ENCODE measurements around the gene ERAL1. TPM values are rescaled to one million over a fixed set of nuclear protein-coding genes. Genes with fewer than 3 reads are reported as not detected.

Gene ERAL1
- polyA plus RNA-seq, 1 donor (not counting 4 experiments of a cell fraction or from before 2014, with no cell fraction given) = 46.5 TPM

DNA sequence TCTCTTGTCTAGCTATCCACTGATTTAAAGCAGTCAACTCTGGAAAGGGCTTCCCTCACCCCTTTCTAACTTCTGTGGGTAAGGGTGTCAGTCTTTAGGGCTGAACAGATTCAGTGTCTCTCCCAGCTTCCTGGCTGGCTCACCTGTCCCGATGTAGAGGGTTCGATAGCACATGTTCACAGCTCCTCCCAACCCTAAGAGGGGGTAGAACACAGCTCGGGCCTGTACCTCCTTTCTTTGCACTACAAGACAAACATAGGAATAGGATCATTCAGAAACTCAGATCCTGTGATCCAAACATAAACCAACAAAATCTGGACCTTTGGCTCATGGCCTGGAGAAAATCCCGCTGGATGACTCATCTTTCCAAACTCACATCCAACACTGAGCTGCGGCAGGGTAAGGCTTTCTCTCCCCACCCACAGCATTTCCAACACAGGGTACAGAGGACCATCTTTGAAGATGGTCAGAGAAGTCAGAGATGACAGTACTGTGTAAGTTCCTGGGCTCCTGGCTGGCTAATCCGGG, 53.9 kb downstream of the ERAL1 start:
- Histone ChIP-seq H3K4me1 (ENCODE audit: control insufficient read depth, extremely low read depth, insufficient read depth, low read length) (peaks cover 25% of the 10 kb centered on the region), H3K79me2 (ENCODE audit: control insufficient read depth, insufficient read depth, low read length) (no peaks in the 10 kb centered on the region), H3K4me2 (ENCODE audit: control insufficient read depth, extremely low read depth, insufficient read depth, low read depth, low read length) (no peak overlapping the region), H3K9me1 (ENCODE audit: control insufficient read depth, extremely low read depth, insufficient read depth, low read length) (no peaks in the 10 kb centered on the region), H4K20me1 (ENCODE audit: control insufficient read depth, extremely low read depth, insufficient read depth, low read length) (no peaks in the 10 kb centered on the region), H3K27ac (ENCODE audit: control insufficient read depth, insufficient read depth, low read length) (no peak overlapping the region), H3K36me3 (ENCODE audit: control insufficient read depth in 2 of 2, extremely low read depth in 1 of 2, insufficient read depth in 2 of 2, low read length in 2 of 2) (peaks cover 48 to 54% of the 10 kb centered on the region in 2 experiments), H2AFZ (ENCODE audit: control insufficient read depth, low read length) (no peak overlapping the region), H3K9ac (ENCODE audit: control insufficient read depth, extremely low read depth, insufficient read depth, low read length) (no peak overlapping the region), H3K9me3 (ENCODE audit: control insufficient read depth, low read depth, low read length) (no peaks in the 10 kb centered on the region), H3K27me3 (ENCODE audit: control insufficient read depth, extremely low read depth, insufficient read depth, low read length) (no peaks in the 10 kb centered on the region), H3K4me3 (ENCODE audit: control insufficient read depth in 2 of 3, extremely low read depth in 1 of 3, insufficient read depth in 2 of 3, low read depth in 1 of 3, low read length in 3 of 3) (no peak overlapping the region)
- no peak for DNase-seq (ENCODE audit: low read depth, low spot score)
- dilution Hi-C loops (cut with MboI; ENCODE audit: extremely low pct_ligation_motif_present, low sequenced_read_pairs) = no loop called here
- TF ChIP-seq EZH2 (IDR thresholded peaks at IDR 0.05; ENCODE audit: low read length) (no peak), CTCF (optimal IDR thresholded peaks at IDR 0.05 in 1 of 3, IDR thresholded peaks at IDR 0.05 in 1 of 3, conservative IDR thresholded peaks at IDR 0.05 in 1 of 3; ENCODE audit: extremely low read depth in 1 of 3, insufficient read depth in 2 of 3, low read length in 3 of 3) (no peak)
- peak; percentile 81 for FAIRE-seq

- no peak overlapping the region for H2AFZ ChIP-seq (ENCODE audit: control insufficient read depth, low read length)
- H3K9me3 ChIP-seq (ENCODE audit: control insufficient read depth, low read depth, low read length) = peaks cover 6% of the 10 kb centered on the region
- H3K9ac ChIP-seq (ENCODE audit: control insufficient read depth, extremely low read depth, insufficient read depth, low read length) = no peak overlapping the region
- no peak for DNase-seq (ENCODE audit: low read depth, low spot score)
- peaks cover 56 to 65% of the 10 kb centered on the region in 2 experiments for H3K36me3 ChIP-seq (ENCODE audit: control insufficient read depth in 2 of 2, extremely low read depth in 1 of 2, insufficient read depth in 2 of 2, low read length in 2 of 2)
- H3K27ac ChIP-seq (ENCODE audit: control insufficient read depth, insufficient read depth, low read length) = no peak overlapping the region
- TF ChIP-seq CTCF (optimal IDR thresholded peaks at IDR 0.05 in 1 of 3, IDR thresholded peaks at IDR 0.05 in 1 of 3, conservative IDR thresholded peaks at IDR 0.05 in 1 of 3; ENCODE audit: extremely low read depth in 1 of 3, insufficient read depth in 2 of 3, low read length in 3 of 3) (no peak), EZH2 (IDR thresholded peaks at IDR 0.05; ENCODE audit: low read length) (no peak)
- H3K9me1 ChIP-seq (ENCODE audit: control insufficient read depth, extremely low read depth, insufficient read depth, low read length) = no peaks in the 10 kb centered on the region
- no peaks in the 10 kb centered on the region for H3K79me2 ChIP-seq (ENCODE audit: control insufficient read depth, insufficient read depth, low read length)
- dilution Hi-C loops (cut with MboI; ENCODE audit: extremely low pct_ligation_motif_present, low sequenced_read_pairs) = no loop called here
- no peaks in the 10 kb centered on the region for H3K27me3 ChIP-seq (ENCODE audit: control insufficient read depth, extremely low read depth, insufficient read depth, low read length)
- no peak for FAIRE-seq
- no peak overlapping the region for H3K4me2 ChIP-seq (ENCODE audit: control insufficient read depth, extremely low read depth, insufficient read depth, low read depth, low read length)
- no peak overlapping the region for H3K4me3 ChIP-seq (ENCODE audit: control insufficient read depth in 2 of 3, extremely low read depth in 1 of 3, insufficient read depth in 2 of 3, low read depth in 1 of 3, low read length in 3 of 3)
- no peaks in the 10 kb centered on the region for H4K20me1 ChIP-seq (ENCODE audit: control insufficient read depth, extremely low read depth, insufficient read depth, low read length)
- H3K4me1 ChIP-seq (ENCODE audit: control insufficient read depth, extremely low read depth, insufficient read depth, low read length) = peaks cover 14% of the 10 kb centered on the region
Measured at GRCh38 chr17:28910534-28910933, 55.7 kb downstream of the ERAL1 start.

Small RNAs within 50 kb of the gene (small RNA-seq; reads per million reads assigned to genes)
- gene RF00019 (ENCODE audit: insufficient read length in 3 of 3, low read depth in 3 of 3, low replicate concordance in 1 of 3) = 0 reads per million in 3 experiments

Other genes starting within 250 kb of the ERAL1 start
- gene RSKR, start 240.8 kb upstream of the ERAL1 start, polyA plus RNA-seq = 3.9 to 7.4 TPM (median 6.6 TPM) in 3 replicates
- gene BLTP2, start 209.9 kb upstream of the ERAL1 start, polyA plus RNA-seq = 98.2 to 133 TPM (median 106 TPM) in 3 replicates
- 61.5 to 86.8 TPM (median 68.0 TPM) in 3 replicates for gene SDF2, start 193.1 kb upstream of the ERAL1 start, polyA plus RNA-seq
- 27.3 to 33.1 TPM (median 32.1 TPM) in 3 replicates for gene SUPT6H, start 192.8 kb upstream of the ERAL1 start, polyA plus RNA-seq
- gene PROCA1, start 143.1 kb upstream of the ERAL1 start, polyA plus RNA-seq = 0.33 to 0.62 TPM (median 0.39 TPM) in 3 replicates
- 115 to 180 TPM (median 134 TPM) in 3 replicates for gene RAB34, start 137.1 kb upstream of the ERAL1 start, polyA plus RNA-seq
- 976 to 1,971 TPM (median 1,096 TPM) in 3 replicates for gene RPL23A, start 135.0 kb upstream of the ERAL1 start, polyA plus RNA-seq
- 12.0 to 14.7 TPM (median 14.0 TPM) in 3 replicates for gene TLCD1, start 128.8 kb upstream of the ERAL1 start, polyA plus RNA-seq
- gene NEK8, start 126.2 kb upstream of the ERAL1 start, polyA plus RNA-seq = 4.1 to 6.2 TPM (median 4.3 TPM) in 3 replicates
- gene TRAF4, start 111.0 kb upstream of the ERAL1 start, polyA plus RNA-seq = 57.3 to 69.4 TPM (median 60.5 TPM) in 3 replicates
- 5.1 to 25.3 TPM (median 6.5 TPM) in 3 replicates for gene FAM222B, start 12.2 kb upstream of the ERAL1 start, polyA plus RNA-seq
- gene FLOT2, start 42.7 kb downstream of the ERAL1 start, polyA plus RNA-seq = 50.7 to 79.4 TPM (median 67.2 TPM) in 3 replicates
- gene DHRS13, start 48.1 kb downstream of the ERAL1 start, polyA plus RNA-seq = 1.7 to 4.0 TPM (median 3.4 TPM) in 3 replicates
- gene PHF12, start 96.5 kb downstream of the ERAL1 start, polyA plus RNA-seq = 7.1 to 16.1 TPM (median 9.6 TPM) in 3 replicates
- gene SEZ6, start 151.0 kb downstream of the ERAL1 start, polyA plus RNA-seq = not detected in 3 replicates
- 0.03 to 0.15 TPM in 2 of 3 replicates, not detected in the other for gene PIPOX, start 188.1 kb downstream of the ERAL1 start, polyA plus RNA-seq

Measured in keratinocyte (primary cell).